HEK293 (cell line): Measurements from ENCODE around the gene COPE.

Experiments used
- CTCF ChIA-PET: fragments of 350-600 bp; formaldehyde crosslinking; extraction: SDS; loops from one replicate; lab custom pipeline; 2021; ENCODE audit warnings: antibody characterized with exemption; lab: Yijun Ruan, JAX
- POLR2A ChIA-PET: fragments of 300-600 bp; formaldehyde crosslinking; extraction: SDS; loops from one replicate; lab custom pipeline; 2020; ENCODE audit warnings: antibody characterized with exemption, inconsistent platforms; lab: Yijun Ruan, JAX
- H3K27ac ChIP-seq: fragments of 200-500 bp; sonication (Bioruptor generic); 2 replicates; pipeline ENCODE4 v1.5.1; 2014; ENCODE audit warnings: low read depth, low read length, control low read depth, inconsistent platforms; ENCODE audit errors: extremely low read depth
- H3K36me3 ChIP-seq, 2 experiments: fragments of 200-500 bp in 1 of 2; sonication (Bioruptor generic) in 1 of 2; 1 replicate in 1 of 2; 2 replicates in 1 of 2; pipeline ENCODE4 v1.5.1; 2014 to 2017; ENCODE audit warnings: inconsistent platforms in 2 of 2, low read length in 2 of 2; ENCODE audit not compliant: control insufficient read depth in 2 of 2, insufficient read depth in 1 of 2
- H3K4me1 ChIP-seq: fragments of 200-500 bp; sonication (Bioruptor generic); 2 replicates; pipeline ENCODE4 v1.5.1; 2014; ENCODE audit warnings: mild to moderate bottlenecking, low read length, inconsistent platforms; ENCODE audit not compliant: control insufficient read depth, insufficient read depth
- H3K4me3 ChIP-seq: 2 replicates; pipeline ENCODE4 v1.5.1; 2011; ENCODE audit warnings: low read depth, mild to moderate bottlenecking, control low read depth, low read length, moderate library complexity
- H3K9me3 ChIP-seq: fragments of 200-500 bp; sonication (Bioruptor generic); 2 replicates; pipeline ENCODE4 v1.5.1; 2014; ENCODE audit warnings: low read depth, low read length, inconsistent platforms; ENCODE audit not compliant: control insufficient read depth, insufficient read depth
- PRDM6 ChIP-seq: fragments of 450-650 bp; formaldehyde crosslinking; IDR thresholded peaks from 2 replicates; pipeline ENCODE4 v1.5.1; 2017; ENCODE audit warnings: missing biosample characterization, missing genetic modification characterization
- SCRT2 ChIP-seq: fragments of 450-650 bp; formaldehyde crosslinking; IDR thresholded peaks from 2 replicates; pipeline ENCODE4 v1.5.1; 2016; ENCODE audit warnings: missing biosample characterization, missing genetic modification characterization
- ZBTB1 ChIP-seq: fragments of 450-650 bp; formaldehyde crosslinking; IDR thresholded peaks from 2 replicates; pipeline ENCODE4 v1.5.1; 2016; ENCODE audit warnings: missing biosample characterization, missing genetic modification characterization
- ZBTB11 ChIP-seq: fragments of 450-650 bp; formaldehyde crosslinking; conservative IDR thresholded peaks from 2 replicates; pipeline ENCODE4 v1.5.1; 2016; ENCODE audit warnings: low read depth, missing biosample characterization, missing genetic modification characterization
- ZFHX2 ChIP-seq: fragments of 450-650 bp; formaldehyde crosslinking; conservative IDR thresholded peaks from 2 replicates; pipeline ENCODE4 v1.5.1; 2016; ENCODE audit warnings: missing biosample characterization, missing genetic modification characterization
- ZIC2 ChIP-seq: fragments of 450-650 bp; formaldehyde crosslinking; IDR thresholded peaks from 2 replicates; pipeline ENCODE4 v1.5.1; 2016; ENCODE audit warnings: missing biosample characterization, missing genetic modification characterization
- ZNF146 ChIP-seq: fragments of 450-650 bp; formaldehyde crosslinking; IDR thresholded peaks from 2 replicates; pipeline ENCODE4 v1.5.1; 2016; ENCODE audit warnings: missing biosample characterization, missing genetic modification characterization
- ZNF16 ChIP-seq: fragments of 450-650 bp; formaldehyde crosslinking; IDR thresholded peaks from 2 replicates; pipeline ENCODE4 v1.5.1; 2016; ENCODE audit warnings: low read depth, missing biosample characterization, missing genetic modification characterization
- ZNF18 ChIP-seq: fragments of 450-650 bp; formaldehyde crosslinking; IDR thresholded peaks from 2 replicates; pipeline ENCODE4 v1.5.1; 2016; ENCODE audit warnings: missing biosample characterization, missing genetic modification characterization
- ZNF23 ChIP-seq: fragments of 450-650 bp; formaldehyde crosslinking; IDR thresholded peaks from 2 replicates; pipeline ENCODE4 v1.5.1; 2016; ENCODE audit warnings: missing biosample characterization, missing genetic modification characterization, borderline replicate concordance
- ZNF274 ChIP-seq, 2 experiments: fragments of 200-500 bp in 1 of 2; fragments of 450-650 bp in 1 of 2; sonication (Bioruptor generic) in 1 of 2; formaldehyde crosslinking in 1 of 2; IDR thresholded peaks; 2 replicates each; pipeline versions ENCODE4 v1.5.1 to v1.6.1; 2014 to 2016; ENCODE audit warnings: borderline replicate concordance in 1 of 2, inconsistent platforms in 1 of 2, low read length in 1 of 2, missing biosample characterization in 1 of 2, missing genetic modification characterization in 1 of 2
- ZNF280D ChIP-seq: fragments of 450-650 bp; formaldehyde crosslinking; IDR thresholded peaks from 2 replicates; pipeline ENCODE4 v1.5.1; 2016; ENCODE audit warnings: missing biosample characterization, missing genetic modification characterization
- ZNF560 ChIP-seq: fragments of 450-650 bp; formaldehyde crosslinking; IDR thresholded peaks from 2 replicates; pipeline ENCODE4 v1.5.1; 2017; ENCODE audit warnings: missing biosample characterization, missing genetic modification characterization, borderline replicate concordance
- ZNF580 ChIP-seq: fragments of 450-650 bp; formaldehyde crosslinking; IDR thresholded peaks from 2 replicates; pipeline ENCODE4 v1.5.1; 2016; ENCODE audit warnings: missing biosample characterization, missing genetic modification characterization
- ZNF596 ChIP-seq: fragments of 450-650 bp; IDR thresholded peaks from 2 replicates; pipeline ENCODE4 v1.5.0; 2018; ENCODE audit warnings: missing biosample characterization, mild to moderate bottlenecking, missing genetic modification characterization, moderate library complexity
- ZNF610 ChIP-seq: fragments of 450-650 bp; formaldehyde crosslinking; IDR thresholded peaks from 2 replicates; pipeline ENCODE4 v1.5.1; 2016; ENCODE audit warnings: missing biosample characterization, missing genetic modification characterization, borderline replicate concordance
- ZNF658 ChIP-seq: fragments of 450-650 bp; formaldehyde crosslinking; IDR thresholded peaks from 2 replicates; pipeline ENCODE4; 2016; ENCODE audit warnings: missing biosample characterization, missing genetic modification characterization

Gene COPE

GRCh38 chr19:18889949-18890745, 29.0 kb downstream of the COPE start (continued):
- TF ChIP-seq ZNF18 (no peak), ZNF16 (tag by site-specific recombination) (no peak), ZFHX2 (tag by site-specific recombination) (no peak), ZIC2 (tag by site-specific recombination) (no peak), PRDM6 (tag by site-specific recombination) (no peak), ZNF658 (tag by site-specific recombination) (no peak)

- POLR2A ChIA-PET: no interaction called here
- H3K4me3 ChIP-seq: no peak overlapping the region
- TF ChIP-seq ZNF18 (no peak), ZNF23 (tag by site-specific recombination) (no peak), ZBTB1 (tag by site-specific recombination) (no peak), ZNF596 (tag by site-specific recombination) (no peak), ZBTB11 (tag by site-specific recombination) (no peak), ZNF580 (peak; percentile 42; the same call in 1 of the 2 replicates), ZNF280D (tag by site-specific recombination) (peak; percentile 67; the same call in 1 of the 2 replicates), ZNF560 (tag by site-specific recombination) (no peak), ZNF610 (no peak), SCRT2 (no peak), ZNF274 (IDR thresholded peaks at IDR 0.05; ENCODE audit: low read length) (no peak), ZNF274 (tag by site-specific recombination; IDR thresholded peaks at IDR 0.05; ENCODE audit: borderline replicate concordance) (no peak), ZNF146 (tag by site-specific recombination) (peak; percentile 100)
- no peaks in the 10 kb centered on the region for H3K9me3 ChIP-seq
- peaks cover 3 to 43% of the 10 kb centered on the region in 2 experiments; a peak in 2 of 3 replicates for H3K36me3 ChIP-seq
- no peaks in the 10 kb centered on the region for H3K4me1 ChIP-seq
- CTCF ChIA-PET: interaction anchor here (0.7 kb wide), 1 partner anchor 120 kb away, joined by 3 read pairs; no protein-coding TSS in a partner anchor
- no peak overlapping the region for H3K27ac ChIP-seq
Measured at GRCh38 chr19:18886972-18887371, 32.2 kb downstream of the COPE start.
